OCI-LY3 (cell line): ENCODE results near the gene PRSS22.

Experiments
- H2AFZ ChIP-seq: fragments of 200-600, 300-600 bp; shearing (Covaris generic); 2 replicates; pipeline ENCODE4 v1.6.0; 2014; ENCODE audit warnings: antibody characterized with exemption, low read depth, low read length
- H3K27ac ChIP-seq: fragments of 200-600, 300-600 bp; sonication (generic); 2 replicates; pipeline ENCODE4 v1.5.1; 2014; ENCODE audit warnings: mild to moderate bottlenecking, low read length, moderate library complexity, mixed read lengths
- H3K27me3 ChIP-seq: fragments of 200-600, 300-600 bp; sonication (generic); 2 replicates; pipeline ENCODE4 v1.6.1; 2014; ENCODE audit warnings: low read depth, low read length, mixed read lengths
- H3K36me3 ChIP-seq: fragments of 200-600, 300-600 bp; sonication (generic); replicated peaks from 2 replicates; pipeline ENCODE3; 2014; ENCODE audit warnings: low read depth, low read length, mixed read lengths
- H3K4me1 ChIP-seq: fragments of 300-600, 200-600 bp; sonication (generic); 2 replicates; pipeline ENCODE4 v1.6.1; 2014; ENCODE audit warnings: low read length, mixed read lengths
- H3K4me2 ChIP-seq: fragments of 200-600, 300-600 bp; sonication (generic); 2 replicates; pipeline ENCODE4 v1.6.1; 2014; ENCODE audit warnings: low read length, mixed read lengths
- H3K4me3 ChIP-seq: fragments of 300-600, 200-600 bp; sonication (generic); 2 replicates; pipeline ENCODE4 v1.5.1; 2014; ENCODE audit warnings: antibody characterized with exemption, mild to moderate bottlenecking, low read length, moderate library complexity
- H3K79me2 ChIP-seq: fragments of 300-600, 200-600 bp; shearing (Covaris generic); 2 replicates; pipeline ENCODE4 v1.6.1; 2014; ENCODE audit warnings: mild to moderate bottlenecking, low read length, mixed read lengths
- H3K9ac ChIP-seq: fragments of 300-600, 200-600 bp; shearing (Covaris generic); 2 replicates; pipeline ENCODE4 v1.6.0; 2014; ENCODE audit warnings: mild to moderate bottlenecking, low read length, moderate library complexity
- H3K9me3 ChIP-seq: fragments of 200-600, 300-600 bp; shearing (Covaris generic); 2 replicates; pipeline ENCODE4 v1.6.1; 2014; ENCODE audit warnings: low read length, mixed read lengths; ENCODE audit not compliant: insufficient read depth
- H4K20me1 ChIP-seq: fragments of 200-600, 300-600 bp; sonication (generic); 2 replicates; pipeline ENCODE4 v1.6.1; 2016; ENCODE audit warnings: low read length, mixed read lengths; ENCODE audit not compliant: insufficient read depth
- EZH2phosphoT487 ChIP-seq: fragments of 200-600 bp; shearing (Covaris generic); IDR thresholded peaks from 2 replicates; pipeline ENCODE4 v1.6.1; 2018; ENCODE audit warnings: antibody characterized with exemption, mixed run types, low read depth
- TF ChIP-seq, protein P1 (sequence below): fragments of 200-600, 300-600 bp; sonication (generic); IDR thresholded peaks from 2 replicates; pipeline ENCODE4 v1.5.1; 2014; ENCODE audit warnings: antibody characterized with exemption, low read length, low read depth

Gene PRSS22

DNA sequence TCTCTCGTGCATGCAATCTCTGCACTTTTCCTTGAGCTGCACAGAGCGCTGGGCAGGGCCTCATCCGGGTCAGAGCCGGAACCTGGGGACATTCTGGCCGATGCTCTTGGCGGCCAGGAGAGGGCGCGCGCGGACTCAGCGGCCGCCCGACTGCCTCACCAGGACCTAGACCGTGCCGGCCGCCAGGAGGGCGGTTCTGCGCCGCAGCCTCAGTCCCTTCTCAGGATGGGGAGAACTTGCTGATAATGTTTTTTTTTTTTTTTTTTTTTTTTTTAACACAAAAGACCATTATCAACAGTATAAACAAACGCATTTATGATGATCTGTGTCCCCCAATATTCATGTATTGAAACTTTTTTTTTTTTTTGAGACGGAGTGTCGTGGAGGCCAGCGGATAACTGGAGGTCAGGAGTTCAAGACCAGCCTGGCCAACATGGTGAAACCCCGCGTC is 17.0 kb upstream of the PRSS22 start:
- Histone ChIP-seq H3K36me3 (no peaks in the 10 kb centered on the region), H3K4me2 (peak overlapping the region; percentile 61), H3K27me3 (no peaks in the 10 kb centered on the region; the same call in 1 of the 2 replicates), H4K20me1 (no peaks in the 10 kb centered on the region), H3K4me1 (0 out of 2 replicates have a peak, but pooled peaks cover 5% of the 10 kb centered on the region), H3K27ac (no peak overlapping the region), H3K9me3 (peaks cover 5% of the 10 kb centered on the region; the same call in 1 of the 2 replicates), H3K9ac (no peak overlapping the region), H3K4me3 (0 out of 2 replicates have a peak overlapping the region, but pooled peaks have one; percentile 25), H3K79me2 (no peaks in the 10 kb centered on the region), H2AFZ (peak overlapping the region; percentile 84)
- TF ChIP-seq, protein P1, sequence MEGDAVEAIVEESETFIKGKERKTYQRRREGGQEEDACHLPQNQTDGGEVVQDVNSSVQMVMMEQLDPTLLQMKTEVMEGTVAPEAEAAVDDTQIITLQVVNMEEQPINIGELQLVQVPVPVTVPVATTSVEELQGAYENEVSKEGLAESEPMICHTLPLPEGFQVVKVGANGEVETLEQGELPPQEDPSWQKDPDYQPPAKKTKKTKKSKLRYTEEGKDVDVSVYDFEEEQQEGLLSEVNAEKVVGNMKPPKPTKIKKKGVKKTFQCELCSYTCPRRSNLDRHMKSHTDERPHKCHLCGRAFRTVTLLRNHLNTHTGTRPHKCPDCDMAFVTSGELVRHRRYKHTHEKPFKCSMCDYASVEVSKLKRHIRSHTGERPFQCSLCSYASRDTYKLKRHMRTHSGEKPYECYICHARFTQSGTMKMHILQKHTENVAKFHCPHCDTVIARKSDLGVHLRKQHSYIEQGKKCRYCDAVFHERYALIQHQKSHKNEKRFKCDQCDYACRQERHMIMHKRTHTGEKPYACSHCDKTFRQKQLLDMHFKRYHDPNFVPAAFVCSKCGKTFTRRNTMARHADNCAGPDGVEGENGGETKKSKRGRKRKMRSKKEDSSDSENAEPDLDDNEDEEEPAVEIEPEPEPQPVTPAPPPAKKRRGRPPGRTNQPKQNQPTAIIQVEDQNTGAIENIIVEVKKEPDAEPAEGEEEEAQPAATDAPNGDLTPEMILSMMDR: peak; percentile 86
- TF ChIP-seq EZH2phosphoT487: no peak

DNA sequence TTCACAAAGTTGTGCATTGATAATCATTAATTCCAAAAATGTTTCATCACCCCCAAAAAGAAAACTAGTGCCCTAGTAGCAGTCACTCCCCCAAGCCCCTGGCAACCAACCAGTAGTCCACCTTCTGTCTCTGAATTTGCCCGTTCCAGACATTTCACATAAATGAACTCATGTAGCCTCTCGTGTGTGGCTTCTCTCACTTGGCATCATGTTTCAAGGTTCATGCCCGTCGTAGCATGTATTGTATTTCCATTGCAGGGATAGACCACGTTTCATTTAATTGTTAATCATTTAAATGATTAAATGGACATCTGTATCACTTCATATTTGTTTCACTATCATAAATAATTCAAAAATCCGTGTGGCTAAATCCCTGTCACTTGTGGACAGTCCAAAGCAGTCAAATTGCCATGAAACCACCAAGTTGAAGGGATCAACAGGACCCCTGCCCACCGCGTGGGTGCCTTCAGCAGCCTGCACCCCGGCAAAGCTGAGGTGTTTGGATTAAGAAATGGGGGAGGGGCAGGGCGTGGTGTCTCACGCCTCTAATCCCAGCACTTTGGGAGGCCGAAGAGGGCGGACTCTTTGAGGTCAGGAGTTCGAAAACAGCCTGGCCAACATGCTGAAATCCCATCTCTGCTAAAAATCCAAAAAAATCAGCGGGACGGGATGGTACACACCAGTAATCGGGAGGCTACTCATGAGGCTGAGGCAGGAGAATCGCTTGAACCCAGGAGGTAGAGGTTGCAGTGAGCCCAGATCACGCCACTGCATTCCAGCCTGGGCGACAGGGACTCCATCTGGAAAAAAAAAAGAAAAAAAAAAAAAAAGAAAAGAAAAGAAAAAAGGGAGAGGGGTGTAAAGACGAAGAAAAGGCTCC is 16.3 kb upstream of the PRSS22 start:
- Histone ChIP-seq H3K9ac (no peak overlapping the region), H2AFZ (peak overlapping the region; percentile 84)

DNA sequence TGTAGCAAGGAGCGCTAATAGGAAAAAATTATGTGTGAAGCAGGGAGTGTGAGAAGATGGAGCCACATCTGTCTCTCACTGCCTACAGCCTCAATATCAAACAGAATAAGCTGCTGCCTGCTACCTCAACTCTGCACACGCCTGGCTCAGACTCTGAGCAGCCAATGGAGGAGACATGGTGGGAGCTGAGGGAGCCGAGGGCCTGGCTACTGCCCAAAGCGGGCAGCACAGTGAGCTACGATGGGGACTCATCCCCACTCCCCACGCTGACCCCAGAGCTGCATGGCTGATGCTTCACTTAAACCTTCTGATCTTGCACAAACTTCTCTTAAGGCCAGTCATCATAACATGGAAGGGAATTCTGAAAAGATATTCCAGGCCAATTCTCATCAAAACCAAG is 14.0 kb upstream of the PRSS22 start:
- H4K20me1 ChIP-seq: no peaks in the 10 kb centered on the region
- 0 out of 2 replicates have a peak, but pooled peaks cover 5% of the 10 kb centered on the region for H3K4me1 ChIP-seq
- H3K27ac ChIP-seq: no peak overlapping the region
- TF ChIP-seq, protein P1: no peak
- no peak overlapping the region for H3K9ac ChIP-seq
- no peaks in the 10 kb centered on the region for H3K36me3 ChIP-seq
- H3K4me3 ChIP-seq: no peak overlapping the region
- no peak overlapping the region for H2AFZ ChIP-seq
- H3K27me3 ChIP-seq: no peaks in the 10 kb centered on the region; the same call in 1 of the 2 replicates
- no peaks in the 10 kb centered on the region for H3K9me3 ChIP-seq
- H3K4me2 ChIP-seq: no peak overlapping the region
- no peaks in the 10 kb centered on the region for H3K79me2 ChIP-seq

More for the DNA sequence above, 16.3 kb upstream of the PRSS22 start:
- 0 out of 2 replicates have a peak, but pooled peaks cover 5% of the 10 kb centered on the region for H3K4me1 ChIP-seq
- no peaks in the 10 kb centered on the region for H4K20me1 ChIP-seq
- H3K4me3 ChIP-seq: 0 out of 2 replicates have a peak overlapping the region, but pooled peaks have one; percentile 3
- no peaks in the 10 kb centered on the region for H3K36me3 ChIP-seq
- peak overlapping the region; percentile 61 for H3K4me2 ChIP-seq
- H3K27me3 ChIP-seq: no peaks in the 10 kb centered on the region; the same call in 1 of the 2 replicates
- no peak overlapping the region for H3K27ac ChIP-seq
- no peaks in the 10 kb centered on the region for H3K79me2 ChIP-seq
- TF ChIP-seq, protein P1: no peak
- no peak for TF ChIP-seq EZH2phosphoT487
- H3K9me3 ChIP-seq: no peaks in the 10 kb centered on the region

DNA sequence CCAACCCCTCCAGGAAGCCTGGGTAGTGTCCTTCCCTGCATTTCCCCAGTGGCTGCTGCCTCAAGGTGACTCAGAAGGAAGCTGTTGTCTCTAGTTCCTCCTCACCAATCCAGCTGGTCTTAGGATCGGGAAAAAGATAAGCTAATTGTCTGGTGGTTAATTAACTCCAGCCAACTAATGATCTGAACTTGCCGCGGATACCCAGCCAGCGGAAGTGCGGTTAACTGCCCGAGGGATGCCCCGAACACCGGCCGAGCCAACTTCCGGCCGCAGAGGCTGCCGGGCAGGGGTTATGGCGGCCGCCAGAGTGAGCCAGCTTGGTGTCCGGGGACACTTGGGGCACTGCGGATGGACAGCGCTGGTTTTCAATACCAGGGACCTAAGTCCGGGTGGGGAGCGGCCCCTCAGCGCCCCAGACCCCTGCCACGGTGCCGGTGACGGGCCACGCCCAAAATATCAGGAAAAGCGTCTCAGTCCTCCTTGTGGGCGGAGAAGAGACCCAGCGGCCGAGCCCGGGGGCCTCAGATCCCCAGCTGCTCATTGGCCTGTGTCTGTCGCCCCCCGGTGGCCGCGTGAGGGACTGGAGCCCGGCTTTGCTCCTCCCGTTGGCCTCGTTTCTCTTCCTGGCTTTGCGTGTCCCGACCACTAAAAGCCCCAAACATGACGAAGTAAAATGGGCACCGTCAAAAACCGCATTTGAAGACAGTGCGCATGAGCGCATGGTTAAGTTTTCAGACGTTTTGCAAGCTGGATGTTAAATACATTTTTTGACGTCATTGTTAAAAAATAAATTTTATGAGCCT is 10.2 kb upstream of the PRSS22 start:
- Histone ChIP-seq H3K9me3 (no peaks in the 10 kb centered on the region), H3K9ac (peak overlapping the region; percentile 83), H3K27me3 (no peaks in the 10 kb centered on the region), H3K36me3 (no peaks in the 10 kb centered on the region), H4K20me1 (no peaks in the 10 kb centered on the region), H3K27ac (peak overlapping the region; percentile 71), H3K4me1 (no peaks in the 10 kb centered on the region), H2AFZ (peak overlapping the region; percentile 95), H3K4me3 (peak overlapping the region; percentile 89), H3K4me2 (peak overlapping the region; percentile 65), H3K79me2 (no peaks in the 10 kb centered on the region)
- TF ChIP-seq, protein P1: peak; percentile 82
- TF ChIP-seq EZH2phosphoT487: no peak
